K562 (cell line): Measurements from ENCODE around the gene TMED10. TPM values are rescaled to one million over a fixed set of nuclear protein-coding genes. Genes with fewer than 3 reads are reported as not detected.

Source experiments
- ATAC-seq: fragments of 200-7000 bp; cut with Tn5 transposase; 3 replicates; pipeline ENCODE4 v1.9.1; 2020; ENCODE audit warnings: moderate library complexity
- BruUV-seq: library from RNA; stranded (reverse); fragments of 400-500 nt; replicated peaks from 2 replicates; lab custom pipeline; 2021; lab: Mats Ljungman, UMichigan
- CTCF ChIA-PET: fragments of 300-600 bp; formaldehyde crosslinking; extraction: SDS; loops from one replicate; lab custom pipeline; 2021; ENCODE audit warnings: low intra/inter-chr PET ratio; lab: Yijun Ruan, JAX
- POLR2A ChIA-PET: fragments of 300-600, 350-650 bp; sonication (Branson Sonifier 250); formaldehyde crosslinking; extraction: SDS; loops from one replicate; lab custom pipeline; 2021; ENCODE audit warnings: antibody characterized with exemption, inconsistent platforms; lab: Yijun Ruan, JAX
- DNase-seq, 4 experiments: peaks; one replicate each; pipeline versions ENCODE4 v3.0.0 to v3.0.0-alpha.2; 2011 to 2018; ENCODE audit warnings: low spot score in 3 of 4, mixed read lengths in 3 of 4; ENCODE audit errors: extremely low read depth in 1 of 4
- FAIRE-seq: peaks from 2 replicates; lab custom pipeline; 2011; peaks lifted over from hg19 to GRCh38; lab: Jason Lieb, UNC
- H2AFZ ChIP-seq: 2 replicates; pipeline ENCODE4 v1.6.0; 2011; ENCODE audit warnings: low read depth, low read length, control low read depth, inconsistent platforms
- H3K27ac ChIP-seq: fragments of 200-600 bp; 3 replicates; pipeline ENCODE4 v1.8.0; 2011; ENCODE audit warnings: low read depth, mild to moderate bottlenecking, control low read depth, inconsistent platforms, low read length, moderate library complexity, mixed read lengths; ENCODE audit errors: extremely low read depth
- H3K27me3 ChIP-seq, 2 experiments: fragments of 300-600 bp in 1 of 2; 2 replicates in 1 of 2; 3 replicates in 1 of 2; pipeline versions ENCODE4 v1.6.0 to v1.8.0; 2011; ENCODE audit warnings: inconsistent platforms in 2 of 2, low read length in 2 of 2, mild to moderate bottlenecking in 1 of 2, mixed read lengths in 1 of 2, moderate library complexity in 1 of 2; ENCODE audit not compliant: control insufficient read depth in 2 of 2, insufficient read depth in 2 of 2
- H3K36me3 ChIP-seq: fragments of 300-600 bp; 3 replicates; pipeline ENCODE4 v1.8.0; 2011; ENCODE audit warnings: mild to moderate bottlenecking, low read length, inconsistent platforms; ENCODE audit not compliant: control insufficient read depth, insufficient read depth
- H3K4me1 ChIP-seq, 2 experiments: fragments of 200-600 bp in 1 of 2; replicated peaks in 1 of 2; 2 replicates in 1 of 2; 3 replicates in 1 of 2; pipeline versions ENCODE4 v1.5.1 to v1.8.0; 2011; ENCODE audit warnings: inconsistent platforms in 2 of 2, low read length in 2 of 2, mild to moderate bottlenecking in 1 of 2, mixed read lengths in 1 of 2, moderate library complexity in 1 of 2; ENCODE audit not compliant: control insufficient read depth in 2 of 2, insufficient read depth in 2 of 2
- H3K4me2 ChIP-seq: 2 replicates; pipeline ENCODE4 v1.6.1; 2011; ENCODE audit warnings: low read length, control low read depth, inconsistent platforms, mixed read lengths; ENCODE audit not compliant: insufficient read depth
- H3K4me3 ChIP-seq: fragments of 200-600 bp; sonication (generic), shearing (Covaris generic); 2 replicates; pipeline ENCODE4 v1.5.1; 2016; ENCODE audit warnings: control low read depth, inconsistent platforms
- H3K79me2 ChIP-seq: fragments of 200-600 bp; 3 replicates; pipeline ENCODE4 v1.8.0; 2011; ENCODE audit warnings: low read length, inconsistent platforms; ENCODE audit not compliant: control insufficient read depth, insufficient read depth
- H3K9ac ChIP-seq, 2 experiments: 2 replicates each; pipeline versions ENCODE4 v1.6.0 to v1.6.1; 2011; ENCODE audit warnings: low read depth in 2 of 2, low read length in 2 of 2, control low read depth in 1 of 2, inconsistent platforms in 1 of 2, mild to moderate bottlenecking in 1 of 2, mixed read lengths in 1 of 2; ENCODE audit not compliant: insufficient read depth in 1 of 2
- H3K9me1 ChIP-seq: one replicate; pipeline ENCODE4 v1.6.0; 2011; ENCODE audit warnings: inconsistent platforms, mild to moderate bottlenecking, low read length, moderate library complexity; ENCODE audit not compliant: control insufficient read depth, insufficient read depth
- H3K9me3 ChIP-seq: replicated peaks from 2 replicates; pipeline ENCODE4 v1.5.1; 2011; ENCODE audit warnings: low read depth, low read length, inconsistent platforms; ENCODE audit not compliant: control insufficient read depth, insufficient read depth
- H4K20me1 ChIP-seq: replicated peaks from 2 replicates; pipeline ENCODE4 v1.6.1; 2011; ENCODE audit warnings: low read length, inconsistent platforms, mixed read lengths; ENCODE audit not compliant: control insufficient read depth, insufficient read depth
- BRCA1 ChIP-seq, 2 experiments: fragments of 450-650 bp in 1 of 2; sonication (generic) in 1 of 2; formaldehyde crosslinking in 1 of 2; IDR thresholded peaks; 2 replicates each; pipeline versions ENCODE4 v1.5.0 to v1.6.1; 2017 to 2020; ENCODE audit warnings: mild to moderate bottlenecking in 1 of 2, missing genetic modification reagents in 1 of 2
- GTF2E2 ChIP-seq: fragments of 200-800 bp; sonication (Bioruptor generic); IDR thresholded peaks from 2 replicates; pipeline ENCODE4 v1.6.1; 2016; ENCODE audit warnings: missing genetic modification characterization, missing compliant biosample characterization
- MTA3 ChIP-seq: fragments of 450-650 bp; formaldehyde crosslinking; IDR thresholded peaks from 2 replicates; pipeline ENCODE4 v1.6.1; 2017; ENCODE audit warnings: mild to moderate bottlenecking, borderline replicate concordance
- NR0B1 ChIP-seq: fragments of 450-650 bp; IDR thresholded peaks from one replicate; pipeline ENCODE4 v1.6.1; 2018; ENCODE audit warnings: mild to moderate bottlenecking, moderate library complexity; ENCODE audit not compliant: partially characterized antibody
- PYGO2 ChIP-seq: fragments of 450-650 bp; IDR thresholded peaks from 2 replicates; pipeline ENCODE4 v1.6.1; 2016; ENCODE audit warnings: mild to moderate bottlenecking, missing genetic modification characterization, moderate library complexity, missing compliant biosample characterization
- SMAD1 ChIP-seq: fragments of 150-350 bp; IDR thresholded peaks from 2 replicates; pipeline ENCODE4 v1.6.1; 2014; ENCODE audit warnings: low read length, low read depth; ENCODE audit not compliant: partially characterized antibody
- XRCC5 ChIP-seq: fragments of 200-400 bp; formaldehyde crosslinking; IDR thresholded peaks from 2 replicates; pipeline ENCODE4 v1.6.1; 2017; ENCODE audit warnings: low read depth, mild to moderate bottlenecking, low read length
- ZBTB40 ChIP-seq, 2 experiments: fragments of 450-650 bp in 1 of 2; sonication (generic) in 1 of 2; formaldehyde crosslinking in 1 of 2; IDR thresholded peaks; 2 replicates each; pipeline versions ENCODE4 v1.7.1 to v1.9.0; 2016 to 2022; ENCODE audit warnings: inconsistent platforms in 1 of 2, mild to moderate bottlenecking in 1 of 2, missing genetic modification reagents in 1 of 2
- ZNF134 ChIP-seq: fragments of 250-450 bp; sonication (Bioruptor Pico); conservative IDR thresholded peaks from 2 replicates; pipeline ENCODE4 v1.4.0; 2020
- ZNF232 ChIP-seq: sonication (generic); formaldehyde crosslinking; IDR thresholded peaks from 2 replicates; pipeline ENCODE4 v1.8.0; 2022; ENCODE audit warnings: mild to moderate bottlenecking, missing genetic modification reagents
- WGBS: fragments of 100-300 bp; shearing (Covaris generic); methylation state at CpG from one replicate; pipeline ENCODE4 v1.1.6; 2016; ENCODE audit warnings: low coverage, mixed read lengths; ENCODE audit not compliant: insufficient coverage; ENCODE audit errors: missing lambda C conversion rate; 5-methylcytosine and 5-hydroxymethylcytosine counted together
- in situ Hi-C: fragments of 300-500 bp; cut with MboI; formaldehyde crosslinking; loops from 4 replicates; pipeline ENCODE4 v1.15.0; 2018; ENCODE audit warnings: inconsistent platforms, mixed read lengths
- intact Hi-C: fragments of 100-400 bp; cut with micrococcal nuclease; formaldehyde crosslinking; loops from 2 replicates; pipeline ENCODE4 v1.14.2; 2022
- polyA plus RNA-seq, 8 experiments: library from polyadenylated mRNA; depleted of rRNA in 4 of 8; stranded (reverse) in 5 of 8; unstranded in 3 of 8; fragments of >200 nt; fragmentation: Nextera tagmentation in 2 of 8; fragmentation: Illumina TruSeq in 1 of 8; extraction: Ambion mirVana in 2 of 8; extraction: Trizol in 1 of 8; gene quantifications; 2 replicates each; pipeline versions ENCODE4 v1.2.1 to v1.2.3, GENCODE V29; 2011 to 2014; ENCODE audit warnings: inconsistent platforms in 1 of 8, missing spikeins in 1 of 8
- total RNA-seq, 7 experiments: library from RNA; depleted of rRNA in 6 of 7; stranded (reverse); fragments of >200 nt in 6 of 7; fragmentation: Illumina TruSeq in 2 of 7; extraction: Trizol in 2 of 7; gene quantifications; 2 replicates each; pipeline versions ENCODE4 v1.2.1 to v1.2.3, GENCODE V29; 2011 to 2021; ENCODE audit warnings: low replicate concordance in 1 of 7

The TMED10 gene
- total and polyA plus RNA-seq, 9 of the 15 experiments (the other 6 are each of a cell fraction or from before 2014, with no cell fraction given) = 62.2 to 233 (median 124) TPM

GRCh38 chr14:75214558-75214957, 38.1 kb upstream of the TMED10 start:
- in situ Hi-C loops (no loop called here), intact Hi-C loops (no loop called here)
- 36% methylated on average over 5 of the region's 5 CpGs for WGBS
- H3K9me1 ChIP-seq = no peaks in the 10 kb centered on the region
- ChIA-PET CTCF (no interaction called here), POLR2A (no interaction called here)
- no peak overlapping the region for H3K4me2 ChIP-seq
- ATAC-seq (no peak), FAIRE-seq (no peak), DNase-seq (no peak)
- no peaks in the 10 kb centered on the region for H3K4me1 ChIP-seq
- no peak overlapping the region for H3K4me3 ChIP-seq
- no peaks in the 10 kb centered on the region for H3K79me2 ChIP-seq
- TF ChIP-seq XRCC5 (no peak), ZNF134 (CRISPR knock-in tag) (no peak), BRCA1 (IDR thresholded peaks at IDR 0.05) (no peak), BRCA1 (CRISPR knock-in tag; IDR thresholded peaks at IDR 0.05) (no peak), SMAD1 (no peak), ZBTB40 (IDR thresholded peaks at IDR 0.05) (no peak), ZBTB40 (CRISPR knock-in tag; IDR thresholded peaks at IDR 0.05) (no peak), GTF2E2 (no peak), PYGO2 (tag) (no peak), NR0B1 (no peak), MTA3 (no peak), ZNF232 (no peak)
- H3K9me3 ChIP-seq = no peaks in the 10 kb centered on the region
- no peaks in the 10 kb centered on the region for H4K20me1 ChIP-seq
- H3K27ac ChIP-seq = no peak overlapping the region
- no peaks in the 10 kb centered on the region for H3K36me3 ChIP-seq
- no peak overlapping the region for H3K9ac ChIP-seq
- no peaks in the 10 kb centered on the region for H3K27me3 ChIP-seq
- H2AFZ ChIP-seq = peak overlapping the region; percentile 51; the same call in 1 of the 2 replicates
- BruUV-seq = no TSS peak
